ENCODE data around the gene SELENOI.

- TF ChIP-seq POLR2AphosphoS5 (IDR thresholded peaks at IDR 0.05; ENCODE audit: borderline replicate concordance, low read depth, low read length) (no peak), EZH2 (IDR thresholded peaks at IDR 0.05) (no peak)
Observed at GRCh38 chr2:26340831-26341230, 5.1 kb upstream of the SELENOI start.

All from SK-N-MC (cell line).